Erythroblast (primary cell): ENCODE measurements around the gene GNG7.

Source experiments
- GATA1 ChIP-seq: IDR thresholded peaks from 2 replicates; pipeline ENCODE4 v1.6.1; 2011; ENCODE audit warnings: low read depth, mild to moderate bottlenecking, control low read depth, low read length, moderate library complexity
- POLR2A ChIP-seq: IDR thresholded peaks from 2 replicates; pipeline ENCODE4 v1.6.1; 2011; ENCODE audit warnings: mild to moderate bottlenecking, low read length

- no peak for TF ChIP-seq POLR2A
- no peak for TF ChIP-seq GATA1
Measured at GRCh38 chr19:2700660-2701360, 1.7 kb downstream of the GNG7 start.
